Left lung (tissue), 10 donors: ENCODE measurements around the gene STOML2. TPM values are rescaled to one million over a fixed set of nuclear protein-coding genes. Genes with fewer than 3 reads are reported as not detected.

Experiments
- ATAC-seq: fragments of 200-7000 bp; cut with Tn5 transposase; one replicate; pipeline ENCODE4 v1.9.1; 2020; ENCODE audit warnings: moderate library complexity
- DNase-seq, 4 donors: peaks; one replicate each; pipeline ENCODE4 v3.0.0-alpha.2; 2013 to 2020
- H3K27ac ChIP-seq, 2 donors: fragments of 200-600 bp; sonication (generic) in 1 of 2; one replicate each; pipeline versions ENCODE4 v1.5.0 to v1.8.0; 2020 to 2021
- H3K27me3 ChIP-seq, 2 donors: fragments of 200-600 bp; sonication (generic) in 1 of 2; one replicate each; pipeline versions ENCODE4 v1.5.0 to v1.8.0; 2020 to 2021
- H3K36me3 ChIP-seq, 2 donors: fragments of 200-600 bp; sonication (generic) in 1 of 2; one replicate each; pipeline versions ENCODE4 v1.5.0 to v1.8.0; 2020 to 2021
- H3K4me1 ChIP-seq, 2 donors: fragments of 200-600 bp; one replicate each; pipeline ENCODE4 v1.8.0; 2021
- H3K4me3 ChIP-seq, 2 donors: fragments of 200-600 bp; sonication (generic) in 1 of 2; one replicate each; pipeline versions ENCODE4 v1.5.0 to v1.8.0; 2020 to 2021; ENCODE audit warnings: mild to moderate bottlenecking in 1 of 2
- H3K9me3 ChIP-seq, 2 donors: fragments of 200-600 bp; sonication (generic) in 1 of 2; one replicate each; pipeline versions ENCODE4 v1.5.0 to v1.8.0; 2020 to 2021
- intact Hi-C, 2 donors: fragments of 100-400 bp; cut with DNase I; formaldehyde crosslinking; loops; one replicate each; pipeline versions ENCODE4 v1.11.2 to v1.14.2; 2022
- polyA plus RNA-seq, 6 donors: library from polyadenylated mRNA; unstranded; fragments of 120-200 nt; gene quantifications; one replicate each; pipeline ENCODE4 v1.2.1, GENCODE V29; 2013; ENCODE audit not compliant: insufficient read length in 6 of 6
- total RNA-seq, 2 donors: library from RNA; stranded (reverse); fragmentation: NEBNext Ultra II Directional; extraction: Animal tissue kit (Norgen Biotek cat#: 25700); gene quantifications; one replicate each; pipeline ENCODE4 v1.2.1, GENCODE V29; 2021
- TF ChIP-seq, protein P1 (sequence below), 2 donors: fragments of 200-600 bp; sonication (generic) in 1 of 2; IDR thresholded peaks; one replicate each; pipeline versions ENCODE4 v1.5.0 to v1.8.0; 2021; ENCODE audit warnings: antibody characterized with exemption in 2 of 2
- donor health status: DM: no; HTN: yes; CAD: no.
- donor health status: DM: no; HTN: no; CAD: no.

Gene STOML2
- total and polyA plus RNA-seq, 8 donors = 62.3 to 104 (median 96.8) TPM

DNA sequence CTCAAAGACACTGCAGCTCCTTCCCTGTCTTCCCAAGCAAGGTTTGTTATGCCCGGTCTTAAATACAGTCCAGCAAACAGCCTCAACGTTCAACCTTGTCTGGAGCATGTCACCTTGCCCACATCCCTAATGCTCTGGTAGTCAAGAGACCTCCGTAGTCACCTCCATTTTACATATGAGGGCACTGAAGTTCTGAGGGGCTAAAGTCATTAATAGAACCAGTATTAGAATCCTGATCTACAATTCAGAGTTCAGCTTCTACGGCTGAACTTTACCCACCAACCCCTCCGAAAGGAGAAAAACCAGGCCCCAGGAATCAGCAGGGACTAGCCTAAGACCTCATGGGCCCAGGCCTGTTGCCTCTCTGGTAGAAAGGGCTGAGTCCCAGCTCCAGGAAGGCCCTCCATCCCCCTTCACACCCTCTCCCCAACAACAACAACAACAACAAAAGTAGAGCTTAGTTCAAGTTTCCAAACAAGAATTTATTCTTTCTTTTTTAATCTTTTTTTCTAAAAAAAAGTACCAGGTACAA, 795 bp upstream of the STOML2 start:
- Histone ChIP-seq H3K36me3 (peaks cover 0 to 78% of the 10 kb centered on the region in 2 donors), H3K27me3 (no peaks in the 10 kb centered on the region), H3K4me1 (peaks cover 6 to 34% of the 10 kb centered on the region in 2 donors), H3K4me3 (peak overlapping the region; percentile 78 to 86), H3K9me3 (no peaks in the 10 kb centered on the region), H3K27ac (peak overlapping the region; percentile 60 to 91)
- intact Hi-C loops = no loop called here
- TF ChIP-seq, protein P1, sequence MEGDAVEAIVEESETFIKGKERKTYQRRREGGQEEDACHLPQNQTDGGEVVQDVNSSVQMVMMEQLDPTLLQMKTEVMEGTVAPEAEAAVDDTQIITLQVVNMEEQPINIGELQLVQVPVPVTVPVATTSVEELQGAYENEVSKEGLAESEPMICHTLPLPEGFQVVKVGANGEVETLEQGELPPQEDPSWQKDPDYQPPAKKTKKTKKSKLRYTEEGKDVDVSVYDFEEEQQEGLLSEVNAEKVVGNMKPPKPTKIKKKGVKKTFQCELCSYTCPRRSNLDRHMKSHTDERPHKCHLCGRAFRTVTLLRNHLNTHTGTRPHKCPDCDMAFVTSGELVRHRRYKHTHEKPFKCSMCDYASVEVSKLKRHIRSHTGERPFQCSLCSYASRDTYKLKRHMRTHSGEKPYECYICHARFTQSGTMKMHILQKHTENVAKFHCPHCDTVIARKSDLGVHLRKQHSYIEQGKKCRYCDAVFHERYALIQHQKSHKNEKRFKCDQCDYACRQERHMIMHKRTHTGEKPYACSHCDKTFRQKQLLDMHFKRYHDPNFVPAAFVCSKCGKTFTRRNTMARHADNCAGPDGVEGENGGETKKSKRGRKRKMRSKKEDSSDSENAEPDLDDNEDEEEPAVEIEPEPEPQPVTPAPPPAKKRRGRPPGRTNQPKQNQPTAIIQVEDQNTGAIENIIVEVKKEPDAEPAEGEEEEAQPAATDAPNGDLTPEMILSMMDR (IDR thresholded peaks at IDR 0.05) = no peak
- DNase-seq (no peak), ATAC-seq (no peak)

- peak in 1 of 4 donors; percentile 3 for DNase-seq
- Histone ChIP-seq H3K4me3 (peak overlapping the region; percentile 78 to 86), H3K36me3 (peaks cover 0 to 65% of the 10 kb centered on the region in 2 donors), H3K27me3 (no peaks in the 10 kb centered on the region), H3K4me1 (peaks cover 6 to 34% of the 10 kb centered on the region in 2 donors), H3K9me3 (no peaks in the 10 kb centered on the region), H3K27ac (peak overlapping the region; percentile 60 to 91)
- TF ChIP-seq, protein P1 (IDR thresholded peaks at IDR 0.05) = no peak
- intact Hi-C loops = no loop called here
- peak; percentile 54 for ATAC-seq
Observed at GRCh38 chr9:35102465-35102768, 514 bp downstream of the STOML2 start.

- DNase-seq (no peak), ATAC-seq (no peak)
- H3K9me3 ChIP-seq = no peaks in the 10 kb centered on the region
- no peak overlapping the region for H3K4me3 ChIP-seq
- H3K4me1 ChIP-seq = peaks cover 15 to 33% of the 10 kb centered on the region in 2 donors
- H3K36me3 ChIP-seq = peaks cover 0 to 40% of the 10 kb centered on the region in 2 donors
- TF ChIP-seq, protein P1 (IDR thresholded peaks at IDR 0.05) = no peak
- no peaks in the 10 kb centered on the region for H3K27me3 ChIP-seq
- H3K27ac ChIP-seq = no peak overlapping the region
- intact Hi-C loops = loop anchor here in 1 of 2 donors (10.0 kb wide), 1 partner anchor 203 kb away; a partner anchor contains a TSS
Observed at GRCh38 chr9:35097573-35097972, 5.4 kb downstream of the STOML2 start.

- Histone ChIP-seq H3K36me3 (peaks cover 0 to 48% of the 10 kb centered on the region in 2 donors), H3K4me1 (peaks cover 8 to 20% of the 10 kb centered on the region in 2 donors), H3K9me3 (no peaks in the 10 kb centered on the region), H3K27ac (peak within 1 kb of the TSS; percentile 95 to 96), H3K4me3 (peak within 1 kb of the TSS; percentile 69 to 79), H3K27me3 (no peaks in the 10 kb centered on the region)
- TF ChIP-seq, protein P1 (IDR thresholded peaks at IDR 0.05) = peak; percentile 68 to 83
- ATAC-seq = peak; percentile 98
- DNase-seq = peak; percentile 77 to 98 (median 92)
- intact Hi-C loops = loop anchor here in 1 of 2 donors (10.0 kb wide), 1 partner anchor 201 kb away; a partner anchor contains a TSS
Observed at GRCh38 chr9:35096035-35096849, 6.7 kb downstream of the STOML2 start, which contains the start of gene PIGO. Gene PIGO (minus strand): TSS chr9:35096591. CDS start chr9:35095565, 1,026 bp downstream.

GRCh38 chr9:35091536-35091935, 11.4 kb downstream of the STOML2 start:
- intact Hi-C loops = loop anchor here in 1 of 2 donors (10.0 kb wide), 1 partner anchor 197 kb away; a partner anchor contains a TSS
- ATAC-seq = no peak
- Histone ChIP-seq H3K36me3 (peaks cover 0 to 63% of the 10 kb centered on the region in 2 donors), H3K4me1 (peaks cover 6 to 12% of the 10 kb centered on the region in 2 donors), H3K27me3 (no peaks in the 10 kb centered on the region), H3K4me3 (no peak overlapping the region), H3K27ac (no peak overlapping the region), H3K9me3 (no peaks in the 10 kb centered on the region)
- TF ChIP-seq, protein P1 (IDR thresholded peaks at IDR 0.05) = no peak
- no peak for DNase-seq
